GM19238 (cell line): Measurements from ENCODE around the gene IRGQ.
"Not testable (repeated sequence)": the region's sequence is repeated elsewhere in the genome, so short reads cannot be mapped to it uniquely, and the experiment has no call there.

Experiments used
- DNase-seq: peaks from one replicate; pipeline ENCODE4 v3.0.0; 2011; ENCODE audit warnings: low spot score; ENCODE audit not compliant: insufficient read length

The IRGQ gene, protein sequence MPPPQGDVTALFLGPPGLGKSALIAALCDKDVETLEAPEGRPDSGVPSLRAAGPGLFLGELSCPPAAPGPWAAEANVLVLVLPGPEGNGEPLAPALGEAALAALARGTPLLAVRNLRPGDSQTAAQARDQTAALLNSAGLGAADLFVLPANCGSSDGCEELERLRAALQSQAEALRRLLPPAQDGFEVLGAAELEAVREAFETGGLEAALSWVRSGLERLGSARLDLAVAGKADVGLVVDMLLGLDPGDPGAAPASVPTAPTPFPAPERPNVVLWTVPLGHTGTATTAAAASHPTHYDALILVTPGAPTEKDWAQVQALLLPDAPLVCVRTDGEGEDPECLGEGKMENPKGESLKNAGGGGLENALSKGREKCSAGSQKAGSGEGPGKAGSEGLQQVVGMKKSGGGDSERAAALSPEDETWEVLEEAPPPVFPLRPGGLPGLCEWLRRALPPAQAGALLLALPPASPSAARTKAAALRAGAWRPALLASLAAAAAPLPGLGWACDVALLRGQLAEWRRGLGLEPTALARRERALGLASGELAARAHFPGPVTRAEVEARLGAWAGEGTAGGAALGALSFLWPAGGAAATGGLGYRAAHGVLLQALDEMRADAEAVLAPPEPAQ

DNA sequence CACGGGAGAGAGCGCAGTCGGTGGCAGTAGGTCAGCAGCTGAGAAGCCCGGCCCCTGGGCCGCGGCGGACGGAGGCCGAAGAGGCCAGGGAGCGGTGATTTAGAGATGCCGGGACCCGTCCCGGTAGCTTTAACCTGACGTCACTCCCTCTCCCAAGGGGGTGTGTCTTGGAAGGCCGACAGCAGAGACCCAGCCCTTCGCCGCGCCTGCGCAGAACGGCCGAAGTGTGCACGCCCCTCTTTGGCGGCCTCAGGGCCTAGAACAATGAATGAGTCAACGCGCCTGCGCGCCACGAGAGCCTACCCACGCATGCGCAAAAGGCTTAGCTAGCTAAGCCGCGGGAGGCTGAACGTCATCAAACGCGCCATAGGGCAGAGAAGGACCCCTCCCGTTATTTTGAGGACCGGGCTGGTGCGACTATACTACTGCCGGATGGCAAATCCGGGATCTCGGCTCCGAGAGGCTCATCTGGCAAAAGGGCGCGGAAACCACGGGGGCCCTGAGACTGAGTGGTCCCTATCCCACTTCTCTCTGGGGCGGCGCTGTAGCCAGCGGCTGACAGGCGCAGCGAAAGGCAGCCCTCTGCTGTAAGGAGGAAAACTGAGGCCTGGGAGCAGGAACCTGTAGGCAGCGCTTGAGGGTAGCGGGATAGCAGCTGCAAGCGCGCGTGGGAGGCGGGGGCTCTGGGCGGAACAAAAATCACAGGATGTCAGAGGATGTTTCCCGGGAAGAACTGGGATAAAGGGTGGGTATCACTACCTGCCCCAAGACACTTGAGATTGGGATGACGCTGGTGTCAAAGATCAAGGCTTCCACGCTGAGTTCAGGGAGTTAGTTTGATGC is at the start of gene IRGQ, which contains the start of gene ZNF576:
TSS of gene IRGQ (minus strand) at position 136 of the 843 bp plus-strand sequence. CDS start 796 bp downstream, outside the sequence.
TSS of gene ZNF576 (plus strand) at position 597 of the 843 bp plus-strand sequence. CDS start 514 bp downstream, outside the sequence.
- peak; percentile 95 for DNase-seq

DNA sequence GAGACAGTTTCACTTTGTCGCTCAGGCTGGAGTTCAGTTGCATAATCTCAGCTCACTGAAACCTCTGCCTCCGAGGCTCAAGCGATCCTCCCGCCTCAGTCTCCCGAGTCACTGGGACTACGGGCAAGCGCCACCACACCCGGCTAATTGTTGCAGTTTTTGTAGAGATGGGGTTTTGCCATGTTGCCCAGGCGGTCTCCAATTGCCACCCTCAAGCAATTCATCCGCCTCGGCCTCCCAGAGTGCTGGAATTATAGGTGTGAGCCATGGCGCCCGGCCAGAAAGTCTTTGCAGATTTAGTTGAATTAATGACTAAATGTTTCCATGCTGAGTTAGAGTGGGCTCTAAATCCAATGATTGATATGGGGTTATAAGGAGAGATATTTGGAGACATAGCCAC is 48.2 kb upstream of the IRGQ start:
- no peak for DNase-seq

DNA sequence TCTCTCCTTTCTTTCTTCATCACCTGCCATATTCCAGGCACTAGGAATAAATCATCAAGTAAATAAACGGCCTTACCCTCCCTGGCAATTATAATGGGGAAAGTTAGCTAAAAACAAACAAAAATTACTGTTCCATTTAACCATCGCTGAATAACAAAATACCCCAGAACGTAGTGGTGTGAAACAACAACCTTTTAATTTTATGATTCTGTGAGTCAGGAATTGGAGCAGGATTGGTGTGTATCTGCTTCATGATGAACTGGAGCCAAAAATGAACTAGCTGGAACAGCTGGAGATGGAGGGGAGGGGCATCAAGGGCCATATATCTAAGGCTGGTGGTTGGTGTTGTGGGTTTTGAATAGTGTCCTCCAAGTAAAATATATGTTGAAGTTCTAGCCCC is 47.4 kb upstream of the IRGQ start:
- no peak for DNase-seq

DNA sequence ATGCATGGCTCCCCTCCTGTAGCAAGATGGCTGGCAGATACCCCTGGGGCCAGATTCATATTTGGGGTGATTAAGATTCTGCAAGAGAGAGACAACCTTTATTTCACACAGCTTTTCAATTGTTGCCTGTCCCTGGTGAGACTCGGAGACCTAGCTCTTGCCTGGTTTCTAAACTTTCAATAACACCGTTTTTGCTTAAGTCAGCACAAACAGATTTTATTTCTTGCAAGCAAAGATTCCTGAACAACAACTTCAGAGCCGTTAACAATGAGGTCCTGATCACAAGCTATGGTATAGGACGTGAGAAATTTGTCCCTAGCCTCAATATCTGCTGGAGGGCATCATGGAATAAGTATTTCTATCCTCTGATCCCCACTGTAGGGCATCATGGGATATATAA is 46.6 kb upstream of the IRGQ start:
- DNase-seq, result no peak

DNA sequence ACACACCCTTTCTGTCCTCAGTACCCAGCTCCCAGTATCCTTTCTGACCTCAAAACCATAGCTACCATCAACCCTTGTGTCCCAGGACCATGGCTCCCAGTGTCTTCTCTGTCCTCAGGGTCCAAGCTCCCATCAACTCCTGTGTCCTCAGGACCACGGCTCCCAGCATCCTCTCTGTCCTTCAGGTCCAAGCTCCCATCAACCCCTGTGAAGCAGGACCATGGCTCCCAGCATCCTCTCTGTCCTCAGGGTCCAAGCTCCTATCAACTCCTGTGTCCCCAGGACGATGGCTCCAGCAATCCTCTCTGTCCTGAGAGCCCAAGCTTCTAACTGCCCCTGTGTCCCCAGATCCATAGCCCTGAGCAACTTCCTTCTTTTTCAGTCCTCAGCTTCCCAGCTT is 45.4 kb upstream of the IRGQ start:
- no peak for DNase-seq

DNA sequence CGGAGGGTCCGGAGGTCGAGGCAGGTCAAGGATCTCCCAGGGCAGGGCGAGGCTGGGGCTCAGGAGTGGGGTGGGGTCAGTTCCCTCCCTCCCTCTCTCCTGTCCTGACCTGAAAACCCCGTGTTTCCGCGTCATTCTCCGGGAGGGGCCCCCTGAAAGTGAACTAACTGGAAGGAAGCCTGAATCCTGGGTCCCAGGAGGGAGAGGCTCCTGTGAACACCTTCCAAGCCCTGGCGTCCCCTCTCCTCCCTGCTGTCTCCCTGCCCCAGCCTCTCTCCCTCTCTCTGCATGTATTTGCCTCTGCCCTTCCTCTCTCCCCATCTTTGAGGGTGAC is 44.5 kb upstream of the IRGQ start:
- no peak for DNase-seq

DNA sequence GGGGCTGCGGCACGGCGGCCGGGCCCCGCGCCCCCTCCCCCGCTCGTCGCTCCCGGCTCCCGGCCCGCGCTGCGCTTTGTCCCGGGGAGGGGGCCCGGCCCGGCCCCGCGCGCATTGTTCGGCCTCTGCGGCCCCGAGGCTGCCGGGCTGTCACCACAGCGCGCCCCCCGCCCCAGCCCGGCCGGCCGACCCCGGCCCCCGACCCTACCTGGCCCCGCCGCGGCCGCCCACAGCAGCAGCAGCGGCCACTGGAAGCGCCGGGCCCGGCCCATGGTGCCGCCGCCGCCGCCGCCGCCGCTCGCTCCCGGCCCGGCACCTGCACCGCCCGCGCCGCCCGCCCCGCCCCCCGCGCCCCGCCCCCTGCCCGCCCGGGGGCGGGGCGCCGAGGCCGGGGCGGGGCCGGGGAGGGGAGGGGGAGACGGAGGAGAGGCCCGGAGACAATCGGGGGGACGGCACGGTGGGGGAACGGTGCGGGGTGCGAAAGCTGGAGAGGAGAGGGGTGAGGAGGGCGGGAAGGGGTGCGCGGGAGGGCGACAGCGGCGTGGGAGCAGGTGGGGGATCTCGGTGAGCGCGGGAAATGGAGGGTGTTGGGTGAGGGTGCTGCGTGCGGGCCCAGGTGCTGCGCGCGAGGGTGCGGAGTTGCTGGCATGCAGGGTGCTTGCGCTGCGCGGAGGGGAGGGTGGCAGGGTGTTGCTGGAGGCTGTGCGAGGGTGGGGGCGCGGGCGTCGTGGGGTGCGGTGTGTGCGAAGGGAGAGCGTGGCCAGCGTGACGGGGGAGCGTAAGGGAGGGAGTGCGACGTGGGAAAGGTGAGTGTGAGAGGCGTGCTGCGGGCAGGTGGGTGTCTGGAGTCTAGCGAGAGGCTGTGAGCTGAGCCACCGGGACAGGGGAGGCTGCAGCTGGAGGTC is 43.8 kb upstream of the IRGQ start, which contains the start of gene CADM4:
TSS of gene CADM4 (minus strand) at position 332 of the 905 bp plus-strand sequence. CDS start at position 272, 60 bp downstream.
- no peak for DNase-seq

DNA sequence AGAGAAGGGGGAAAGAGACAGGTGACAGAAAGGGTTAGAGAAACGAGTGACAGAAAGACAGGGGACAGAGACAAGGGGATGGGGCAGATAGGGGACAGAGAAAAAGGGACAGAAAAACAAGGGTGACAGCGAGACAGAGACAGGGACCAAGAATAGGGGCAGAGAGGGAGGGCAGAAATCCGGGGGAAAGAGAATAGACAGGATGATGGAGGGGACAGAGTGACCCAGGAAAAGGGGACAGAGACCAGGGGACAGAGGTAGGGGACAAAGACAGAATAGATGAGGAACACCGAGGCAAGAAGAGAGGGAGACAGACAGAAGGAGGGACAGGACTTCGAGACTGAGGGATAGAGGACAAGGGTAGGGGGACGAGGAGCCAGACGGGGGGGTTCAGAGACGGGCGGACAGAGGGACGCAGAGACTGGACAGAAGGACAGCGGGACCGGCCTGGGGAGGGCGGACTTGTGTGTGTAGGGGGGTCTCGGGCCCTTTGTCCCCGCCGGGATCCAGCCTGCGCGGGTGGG is 43.1 kb upstream of the IRGQ start:
- DNase-seq, result no peak

DNA sequence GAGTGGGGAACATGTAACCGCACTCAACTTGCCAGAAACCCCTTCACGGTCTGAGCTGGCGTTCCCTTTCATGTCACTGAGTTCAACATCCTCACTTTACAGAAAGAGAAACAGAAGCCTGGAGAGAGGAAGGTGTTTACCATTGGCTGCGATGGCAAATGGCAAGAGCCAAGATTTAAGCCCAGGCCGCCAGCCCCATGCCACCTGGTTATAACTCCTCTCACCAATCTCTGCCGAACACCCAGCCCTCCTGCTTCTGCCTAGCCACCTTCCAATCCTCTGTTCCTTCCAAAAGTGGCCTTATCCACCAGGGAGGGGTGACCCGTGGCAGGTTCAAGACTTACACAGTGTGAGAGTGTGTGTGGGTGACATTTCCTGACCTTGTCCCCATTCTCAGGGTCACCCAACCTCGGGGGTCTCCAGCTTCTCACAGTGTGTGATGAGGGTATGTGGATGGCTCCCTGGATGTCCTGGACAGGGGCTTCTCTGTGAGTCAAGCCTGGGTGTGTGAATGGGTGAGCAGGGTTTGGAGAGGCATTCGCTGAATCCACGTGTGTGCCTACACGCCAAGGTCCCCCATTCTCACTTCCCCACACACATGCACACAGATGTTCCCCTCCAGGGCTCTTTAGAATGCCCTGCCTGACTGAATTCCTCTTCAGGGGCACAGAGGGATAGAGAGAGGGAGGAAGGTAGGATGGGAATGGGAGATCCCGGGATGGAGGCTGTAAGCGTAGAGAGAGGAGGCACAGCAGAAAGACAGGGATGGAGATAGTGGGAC is 42.5 kb upstream of the IRGQ start:
- DNase-seq, result no peak

DNA sequence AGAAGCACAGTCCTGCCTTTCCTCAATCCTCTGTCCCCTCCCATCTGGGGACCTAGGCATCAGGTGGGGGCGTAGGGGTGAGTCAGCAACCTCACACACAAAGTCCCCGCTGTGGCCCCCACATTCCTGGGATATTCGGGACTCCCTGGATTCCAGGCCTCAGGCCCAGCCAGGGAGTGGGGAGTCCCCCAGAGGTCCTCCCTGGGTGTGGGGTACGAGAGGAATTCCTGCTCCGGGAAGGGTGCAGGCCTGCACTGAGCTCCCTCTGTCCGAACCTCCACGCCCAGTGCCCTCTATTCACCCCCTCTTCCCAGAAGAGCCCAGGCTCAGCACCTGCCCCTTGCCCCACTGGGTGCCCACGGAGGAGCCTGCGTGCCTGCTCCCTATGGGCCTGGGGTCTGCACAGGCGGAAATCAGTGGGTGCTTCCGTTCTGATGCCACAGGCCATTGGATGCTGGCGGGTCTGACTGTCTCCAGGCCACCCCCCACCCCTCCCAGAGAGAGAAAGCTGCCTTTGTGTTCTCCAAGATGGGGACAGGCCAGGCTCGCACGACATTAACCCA is 40.3 kb upstream of the IRGQ start:
- DNase-seq, result no peak

DNA sequence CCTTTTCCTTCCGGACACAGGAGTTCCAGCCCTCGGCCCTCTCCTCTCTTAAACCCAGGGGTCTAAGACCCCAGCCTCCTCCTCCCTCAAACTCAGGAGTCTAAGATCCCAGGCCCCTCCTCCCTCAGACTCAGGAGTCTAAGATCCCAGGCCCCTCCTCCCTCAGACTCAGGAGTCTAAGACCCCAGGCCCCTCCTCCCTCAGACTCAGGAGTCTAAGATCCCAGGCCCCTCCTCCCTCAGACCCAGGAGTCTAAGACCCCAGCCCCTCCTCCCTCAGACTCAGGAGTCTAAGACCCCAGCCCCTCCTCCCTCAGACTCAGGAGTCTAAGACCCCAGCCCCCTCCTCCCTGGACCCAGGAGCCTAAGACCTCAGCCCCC is 39.6 kb upstream of the IRGQ start:
- DNase-seq, result not testable (repeated sequence)

DNA sequence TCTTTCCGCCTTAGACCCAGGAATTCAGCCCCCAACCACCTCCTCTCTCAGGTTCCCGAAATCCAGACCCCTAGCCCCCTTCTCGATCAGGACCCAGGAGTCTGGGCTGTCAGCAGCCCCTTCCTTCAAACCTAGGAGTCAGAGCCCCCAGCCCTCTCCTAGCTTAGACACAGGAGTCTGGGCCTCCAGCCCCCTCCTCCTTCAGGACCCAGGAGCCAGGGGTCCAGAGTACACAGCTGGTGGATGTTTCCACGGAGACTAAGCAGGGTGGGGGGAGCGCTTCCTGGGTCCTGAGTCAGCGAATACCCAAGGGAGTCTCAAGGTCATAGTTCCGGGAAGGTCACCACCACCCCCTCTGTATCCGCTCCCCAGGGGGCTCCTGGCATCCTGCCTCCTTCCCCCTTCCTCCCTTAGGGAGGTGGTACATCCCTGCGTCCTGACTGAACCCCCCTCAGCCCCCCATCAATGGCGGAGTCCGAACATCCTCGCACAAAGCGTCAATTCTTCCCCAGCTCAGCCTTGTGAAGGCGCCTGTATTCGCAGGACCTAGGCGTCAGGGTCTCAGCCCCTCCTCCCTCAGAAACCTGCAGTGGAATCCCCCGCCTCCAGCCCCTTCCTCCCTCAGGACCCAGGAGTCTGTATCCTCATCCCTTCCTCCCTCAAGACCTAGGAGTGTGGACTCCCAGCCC is 39.1 kb upstream of the IRGQ start:
- no peak for DNase-seq

DNA sequence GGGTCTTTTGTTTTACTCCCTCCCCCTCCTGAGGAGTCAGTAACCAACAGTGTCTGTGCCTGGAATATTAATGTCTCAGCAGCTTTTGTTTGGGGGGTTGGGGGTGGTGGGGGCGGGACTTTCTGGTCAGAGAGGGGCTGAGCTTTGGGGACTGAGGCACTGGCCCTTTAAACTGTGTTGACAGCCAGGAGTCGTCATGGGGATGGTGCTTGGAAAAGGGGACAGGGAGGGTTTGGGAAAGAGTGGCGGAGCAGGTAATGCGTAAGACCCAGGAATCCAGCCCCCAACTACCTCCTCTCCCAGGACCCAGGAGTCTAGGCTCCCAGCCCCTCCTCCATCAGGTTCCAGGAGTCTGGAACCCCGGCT is 38.6 kb upstream of the IRGQ start:
- no peak for DNase-seq

DNA sequence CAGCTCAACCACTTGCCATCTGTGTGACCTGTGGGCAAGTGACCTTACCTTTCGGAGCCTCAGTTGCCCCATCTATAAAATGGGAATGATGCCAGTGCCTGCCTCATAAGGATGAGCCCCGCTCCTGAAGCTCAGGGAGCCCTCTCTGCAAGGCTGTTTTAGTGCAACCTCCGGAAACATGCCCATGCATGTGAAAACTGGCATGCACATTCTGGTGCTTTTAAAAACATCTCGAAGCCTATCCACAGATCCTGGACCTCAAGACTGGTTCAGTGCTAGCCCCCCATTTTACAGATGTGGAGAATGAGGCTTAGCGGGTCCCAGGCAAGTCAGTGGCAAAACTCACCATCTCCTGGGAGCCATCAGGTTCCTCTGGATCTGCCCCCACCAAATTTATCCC is 38.1 kb upstream of the IRGQ start:
- no peak for DNase-seq

DNA sequence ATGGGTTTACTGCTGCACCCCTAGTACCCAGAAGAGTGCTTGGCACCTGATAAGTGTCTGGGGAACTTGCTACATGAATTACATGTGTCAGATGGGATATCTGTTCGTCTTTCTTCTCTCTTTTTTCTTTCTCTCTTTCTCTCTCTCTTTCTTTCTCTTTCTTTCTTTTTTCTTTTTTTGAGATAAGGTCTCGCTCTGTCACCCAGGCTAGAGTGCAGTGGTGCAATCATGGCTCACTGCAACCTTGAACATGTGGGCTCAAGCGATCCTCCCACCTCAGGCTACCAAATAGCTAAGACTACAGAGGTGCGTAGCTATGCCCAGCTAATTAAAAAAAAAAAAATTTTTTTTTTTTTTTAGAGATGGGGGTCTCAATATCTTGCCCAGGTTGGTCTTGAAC is 37.6 kb upstream of the IRGQ start:
- no peak for DNase-seq

DNA sequence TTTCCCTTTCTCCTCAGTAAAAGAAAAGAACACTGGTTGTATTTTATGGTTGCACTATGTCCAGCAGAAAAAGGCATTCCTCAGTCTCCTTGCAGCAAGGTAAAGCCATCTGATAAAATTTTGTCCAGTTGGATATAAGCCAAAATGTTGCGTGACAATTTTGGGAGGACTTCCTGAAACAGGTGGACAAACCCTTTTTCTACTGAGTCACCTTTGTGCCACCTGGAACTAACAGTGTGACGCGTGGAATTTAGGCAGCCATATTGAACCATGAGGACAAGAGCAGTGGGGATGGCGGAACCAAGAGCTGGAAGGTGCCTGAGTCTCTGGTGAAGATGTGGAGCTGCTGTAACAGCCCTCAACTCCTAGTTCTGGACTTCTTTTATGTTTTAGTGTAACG is 35.6 kb upstream of the IRGQ start:
- DNase-seq, result no peak

DNA sequence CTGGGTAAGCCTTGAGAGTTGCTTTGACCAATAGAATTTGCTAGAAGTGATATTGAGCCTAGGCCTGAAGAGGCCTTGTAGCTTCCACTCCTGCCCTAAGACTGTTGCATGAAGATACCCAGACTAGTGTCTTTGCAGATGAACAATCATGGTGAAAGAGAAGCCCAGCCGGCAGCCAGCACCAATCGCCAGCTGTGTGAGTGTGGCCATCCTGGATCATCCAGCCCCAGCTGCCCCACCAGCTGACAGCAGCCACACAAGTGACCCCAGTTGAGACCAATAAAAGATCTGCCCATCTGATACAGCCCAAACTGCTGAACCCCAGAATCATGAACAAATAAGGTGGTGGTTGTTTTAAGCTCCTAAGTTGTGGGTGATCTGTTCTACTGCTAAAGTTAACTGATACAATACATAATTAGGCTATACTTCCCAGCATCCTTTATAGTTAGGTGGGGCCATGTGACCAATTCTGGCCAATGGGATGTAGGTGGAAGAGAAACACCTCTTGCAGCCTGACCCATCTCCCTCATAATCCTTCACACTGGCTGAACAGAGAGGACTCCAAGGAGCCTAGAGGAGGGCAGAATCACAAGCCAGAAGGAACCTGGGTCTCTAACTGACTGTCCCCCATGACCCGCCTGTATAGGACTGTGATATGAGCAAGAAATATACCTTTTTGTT is 32.9 kb upstream of the IRGQ start:
- no peak for DNase-seq

DNA sequence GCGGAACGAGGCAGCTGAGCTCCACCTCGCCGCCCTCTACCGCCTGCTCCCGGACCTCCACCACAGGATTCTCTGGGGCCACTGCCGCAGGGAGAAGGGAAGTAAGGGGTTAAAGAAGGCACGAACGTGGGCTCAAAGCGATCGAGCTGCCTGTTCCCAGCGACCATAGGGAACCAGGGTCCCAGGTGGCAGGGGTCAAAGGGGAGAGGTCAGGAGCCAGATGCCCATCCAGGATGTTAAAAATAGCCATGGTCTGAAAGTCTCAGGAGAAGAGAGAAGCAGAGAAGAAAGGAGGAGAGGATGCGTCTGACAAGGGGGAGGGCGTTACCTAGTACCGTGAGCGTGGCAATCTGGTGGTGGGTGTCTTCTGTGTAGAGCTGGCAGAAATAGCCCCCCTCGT is 30.9 kb upstream of the IRGQ start:
- no peak for DNase-seq
